A673 (cell line): ENCODE results near the gene PRKCB.

Experiments used
- CTCF ChIP-seq: fragments of 300-800, 200-600 bp; sonication (generic); conservative IDR thresholded peaks from 2 replicates; pipeline ENCODE4 v1.5.1; 2017; ENCODE audit warnings: low read depth, mild to moderate bottlenecking, antibody characterized with exemption, low read length, moderate library complexity, mixed read lengths
- EZH2 ChIP-seq: fragments of 200-600 bp; sonication (generic); IDR thresholded peaks from 2 replicates; pipeline ENCODE4 v1.6.1; 2017; ENCODE audit warnings: borderline replicate concordance, low read depth, mild to moderate bottlenecking, mixed read lengths, antibody characterized with exemption, low read length; ENCODE audit not compliant: poor library complexity, severe bottlenecking

DNA sequence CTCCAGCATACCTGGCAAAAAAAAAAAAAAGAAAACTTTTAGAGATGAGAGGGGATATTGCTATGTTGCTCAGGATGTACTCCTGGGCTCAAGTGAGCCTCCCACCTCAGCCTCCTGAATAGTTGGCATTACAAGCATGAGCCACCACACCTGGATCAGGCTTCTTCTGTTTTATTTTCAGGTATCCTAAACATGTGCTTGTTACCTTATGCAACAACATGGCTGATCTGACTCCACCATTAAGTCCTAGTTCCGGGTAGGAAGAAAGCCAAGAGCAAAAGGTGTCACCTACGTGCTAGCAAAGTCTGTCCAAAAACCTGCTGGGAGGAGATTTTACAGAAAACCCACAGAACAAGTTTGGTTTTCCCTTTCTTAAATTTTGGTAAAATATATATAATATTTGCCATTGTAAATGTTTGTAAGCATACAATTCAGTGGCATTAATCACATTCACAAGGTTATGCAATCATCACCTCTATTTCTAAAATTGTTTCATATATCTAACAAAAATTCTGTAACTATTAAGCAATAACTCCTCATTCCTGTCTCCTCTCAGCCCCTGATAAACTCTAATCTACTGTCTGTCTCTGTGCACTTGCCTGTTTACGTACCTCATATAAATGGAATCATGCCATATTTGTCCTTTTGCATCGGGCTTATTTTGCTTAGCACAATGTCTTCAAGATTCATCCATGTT, 411.3 kb downstream of the PRKCB start:
- no peak for TF ChIP-seq CTCF
- TF ChIP-seq EZH2: no peak
